DOHH2 (cell line): ENCODE data around the gene CACTIN.

Experiments
- H3F3A ChIP-seq: fragments of 200-600 bp; sonication (generic), shearing (Covaris generic); 2 replicates; pipeline ENCODE4 v1.6.0; 2016; ENCODE audit warnings: antibody characterized with exemption, mild to moderate bottlenecking; ENCODE audit not compliant: control insufficient read depth, insufficient read depth
- H3K27ac ChIP-seq: fragments of 200-600 bp; sonication (generic); 2 replicates; pipeline ENCODE4 v1.5.1; 2014; ENCODE audit warnings: low read depth, mild to moderate bottlenecking, low read length, moderate library complexity
- H3K27me3 ChIP-seq: fragments of 200-600 bp; sonication (generic); 2 replicates; pipeline ENCODE4 v1.6.1; 2014; ENCODE audit warnings: mild to moderate bottlenecking, low read length, mixed read lengths; ENCODE audit not compliant: control insufficient read depth
- H3K36me3 ChIP-seq: fragments of 200-600 bp; sonication (generic); 2 replicates; pipeline ENCODE4 v1.6.1; 2014; ENCODE audit warnings: mild to moderate bottlenecking, low read length, moderate library complexity, mixed read lengths; ENCODE audit not compliant: control insufficient read depth
- H3K4me1 ChIP-seq: fragments of 200-600 bp; sonication (generic); 2 replicates; pipeline ENCODE4 v1.6.1; 2014; ENCODE audit warnings: mild to moderate bottlenecking, low read length, mixed read lengths; ENCODE audit not compliant: control insufficient read depth
- H3K4me2 ChIP-seq: fragments of 200-600 bp; sonication (generic); 2 replicates; pipeline ENCODE4 v1.6.0; 2014; ENCODE audit warnings: mild to moderate bottlenecking, low read length, moderate library complexity
- H3K4me3 ChIP-seq: fragments of 200-600 bp; sonication (generic); 2 replicates; pipeline ENCODE4 v1.5.1; 2014; ENCODE audit warnings: mild to moderate bottlenecking, low read length, mixed read lengths
- H3K79me2 ChIP-seq: fragments of 200-600 bp; sonication (generic); 2 replicates; pipeline ENCODE4 v1.6.1; 2014; ENCODE audit warnings: mild to moderate bottlenecking, low read length, mixed read lengths; ENCODE audit not compliant: control insufficient read depth
- H3K9me2 ChIP-seq: fragments of 200-600 bp; sonication (generic); replicated peaks from 2 replicates; pipeline ENCODE4 v1.6.1; 2014; ENCODE audit warnings: mild to moderate bottlenecking, low read length, mixed read lengths; ENCODE audit not compliant: control insufficient read depth
- H3K9me3 ChIP-seq: fragments of 200-600 bp; sonication (generic); 2 replicates; pipeline ENCODE4 v1.6.1; 2014; ENCODE audit warnings: antibody characterized with exemption, low read length, mixed read lengths; ENCODE audit not compliant: control insufficient read depth, insufficient read depth
- H4K20me1 ChIP-seq: fragments of 200-600 bp; sonication (generic); 2 replicates; pipeline ENCODE4 v1.6.0; 2014; ENCODE audit warnings: low read depth, mild to moderate bottlenecking, antibody characterized with exemption, low read length, moderate library complexity; ENCODE audit not compliant: control insufficient read depth, insufficient read depth
- CTCF ChIP-seq: fragments of 200-600 bp; sonication (generic); IDR thresholded peaks from one replicate; pipeline ENCODE4 v1.5.1; 2014; ENCODE audit warnings: antibody characterized with exemption, mild to moderate bottlenecking, low read depth, low read length; ENCODE audit not compliant: poor library complexity, severe bottlenecking
- EZH2phosphoT487 ChIP-seq: fragments of 200-600 bp; sonication (generic); IDR thresholded peaks from 2 replicates; pipeline ENCODE4 v1.6.1; 2017; ENCODE audit warnings: borderline replicate concordance, mild to moderate bottlenecking, antibody characterized with exemption, low read length, moderate library complexity, mixed read lengths

The CACTIN gene

GRCh38 chr19:3665681-3666544 is 39.3 kb upstream of the CACTIN start:
- Histone ChIP-seq H3K4me3 (peak overlapping the region; percentile 69), H3F3A (no peaks in the 10 kb centered on the region), H3K79me2 (no peaks in the 10 kb centered on the region), H3K4me2 (peak overlapping the region; percentile 93), H3K9me2 (no peaks in the 10 kb centered on the region), H3K9me3 (no peaks in the 10 kb centered on the region), H3K4me1 (peaks cover 24% of the 10 kb centered on the region), H3K27ac (peak overlapping the region; percentile 65), H4K20me1 (0 out of 2 replicates have a peak, but pooled peaks cover 2% of the 10 kb centered on the region), H3K36me3 (peaks cover 2% of the 10 kb centered on the region; the same call in 1 of the 2 replicates), H3K27me3 (peaks cover 4% of the 10 kb centered on the region)
- TF ChIP-seq EZH2phosphoT487, result no peak
- peak; percentile 97 for TF ChIP-seq CTCF

- H3K27me3 ChIP-seq, result no peaks in the 10 kb centered on the region
- no peak for TF ChIP-seq EZH2phosphoT487
- no peak for TF ChIP-seq CTCF
- peak overlapping the region; percentile 69 for H3K4me3 ChIP-seq
- H3K36me3 ChIP-seq, result peaks cover 2% of the 10 kb centered on the region; the same call in 1 of the 2 replicates
- no peaks in the 10 kb centered on the region for H3K79me2 ChIP-seq
- H3K9me2 ChIP-seq, result no peaks in the 10 kb centered on the region
- H3K27ac ChIP-seq, result peak overlapping the region; percentile 65
- peaks cover 23% of the 10 kb centered on the region for H3K4me1 ChIP-seq
- no peaks in the 10 kb centered on the region for H3K9me3 ChIP-seq
- H3F3A ChIP-seq, result no peaks in the 10 kb centered on the region
- peak overlapping the region; percentile 93 for H3K4me2 ChIP-seq
- no peaks in the 10 kb centered on the region for H4K20me1 ChIP-seq
Measured at GRCh38 chr19:3664879-3665642, 38.5 kb upstream of the CACTIN start.

GRCh38 chr19:3663838-3664237 is 37.2 kb upstream of the CACTIN start:
- TF ChIP-seq EZH2phosphoT487 (no peak), CTCF (no peak)
- peaks cover 23% of the 10 kb centered on the region for H3K4me1 ChIP-seq
- no peak overlapping the region for H3K4me3 ChIP-seq
- H3F3A ChIP-seq, result no peaks in the 10 kb centered on the region
- no peaks in the 10 kb centered on the region for H4K20me1 ChIP-seq
- no peaks in the 10 kb centered on the region for H3K9me2 ChIP-seq
- H3K79me2 ChIP-seq, result no peaks in the 10 kb centered on the region
- H3K4me2 ChIP-seq, result no peak overlapping the region
- peaks cover 2% of the 10 kb centered on the region; the same call in 1 of the 2 replicates for H3K36me3 ChIP-seq
- H3K9me3 ChIP-seq, result no peaks in the 10 kb centered on the region
- H3K27ac ChIP-seq, result no peak overlapping the region
- no peaks in the 10 kb centered on the region for H3K27me3 ChIP-seq
